ENCODE results near the gene PUDP.

DNA sequence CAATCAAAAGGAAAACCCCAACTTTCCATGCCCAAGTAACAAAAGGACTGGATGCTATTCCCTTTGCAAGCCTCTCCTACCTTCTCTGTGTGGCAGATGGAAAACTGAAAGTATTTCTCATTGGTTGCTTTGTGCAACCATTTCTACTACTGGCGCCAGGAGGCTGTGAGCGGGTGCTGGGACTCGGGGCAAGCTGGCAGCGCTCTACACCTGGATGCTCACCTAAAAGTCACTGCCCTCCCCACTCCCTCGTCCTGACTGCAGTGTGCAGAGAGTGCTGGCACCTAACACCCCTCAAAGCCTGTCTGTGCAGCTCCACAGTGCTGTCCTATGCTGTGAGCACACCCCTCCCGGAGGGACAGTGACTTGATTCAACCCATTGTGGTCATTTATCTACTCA, 54.6 kb downstream of the PUDP start:
- TF ChIP-seq CTCF (IDR thresholded peaks at IDR 0.05) (no peak), POLR2A (IDR thresholded peaks at IDR 0.05) (no peak)
